Fibroblast of mammary gland (primary cell): ENCODE measurements around the gene FHAD1.

Experiments used
- DNase-seq: peaks from one replicate; pipeline ENCODE4 v3.0.0-alpha.2; 2010; ENCODE audit warnings: low read depth
- H3K4me3 ChIP-seq: 2 replicates; pipeline ENCODE4 v1.5.1; 2011; ENCODE audit warnings: low read depth, mild to moderate bottlenecking, low read length, moderate library complexity; ENCODE audit not compliant: control insufficient read depth
- TF ChIP-seq, protein P1 (sequence below): conservative IDR thresholded peaks from 2 replicates; pipeline ENCODE4 v1.5.1; 2011; ENCODE audit warnings: low read depth, low read length, inconsistent platforms; ENCODE audit not compliant: control insufficient read depth, insufficient read depth

Gene FHAD1

DNA sequence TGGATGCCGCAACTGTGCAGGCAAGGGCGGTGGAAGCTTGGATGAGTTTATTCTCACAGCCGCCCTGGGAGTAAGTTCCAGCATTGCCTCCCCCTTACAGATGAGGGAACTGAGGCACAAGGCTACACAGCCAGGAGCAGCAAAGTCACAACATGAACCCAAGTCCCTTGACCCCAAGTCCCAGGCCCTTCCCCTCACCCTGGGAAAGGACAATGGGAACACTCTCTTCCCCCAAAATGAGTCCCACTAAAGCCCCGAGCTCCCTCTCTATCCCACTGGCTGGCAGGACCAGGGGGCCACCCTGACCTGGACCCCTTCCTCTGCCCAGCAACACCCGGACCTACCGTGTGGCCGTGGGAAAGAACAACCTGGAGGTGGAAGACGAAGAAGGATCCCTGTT is 195.1 kb downstream of the FHAD1 start:
- no peak for DNase-seq
- TF ChIP-seq, protein P1, sequence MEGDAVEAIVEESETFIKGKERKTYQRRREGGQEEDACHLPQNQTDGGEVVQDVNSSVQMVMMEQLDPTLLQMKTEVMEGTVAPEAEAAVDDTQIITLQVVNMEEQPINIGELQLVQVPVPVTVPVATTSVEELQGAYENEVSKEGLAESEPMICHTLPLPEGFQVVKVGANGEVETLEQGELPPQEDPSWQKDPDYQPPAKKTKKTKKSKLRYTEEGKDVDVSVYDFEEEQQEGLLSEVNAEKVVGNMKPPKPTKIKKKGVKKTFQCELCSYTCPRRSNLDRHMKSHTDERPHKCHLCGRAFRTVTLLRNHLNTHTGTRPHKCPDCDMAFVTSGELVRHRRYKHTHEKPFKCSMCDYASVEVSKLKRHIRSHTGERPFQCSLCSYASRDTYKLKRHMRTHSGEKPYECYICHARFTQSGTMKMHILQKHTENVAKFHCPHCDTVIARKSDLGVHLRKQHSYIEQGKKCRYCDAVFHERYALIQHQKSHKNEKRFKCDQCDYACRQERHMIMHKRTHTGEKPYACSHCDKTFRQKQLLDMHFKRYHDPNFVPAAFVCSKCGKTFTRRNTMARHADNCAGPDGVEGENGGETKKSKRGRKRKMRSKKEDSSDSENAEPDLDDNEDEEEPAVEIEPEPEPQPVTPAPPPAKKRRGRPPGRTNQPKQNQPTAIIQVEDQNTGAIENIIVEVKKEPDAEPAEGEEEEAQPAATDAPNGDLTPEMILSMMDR = no peak
- no peak overlapping the region for H3K4me3 ChIP-seq

- TF ChIP-seq, protein P1 = no peak
- no peak overlapping the region for H3K4me3 ChIP-seq
- no peak for DNase-seq
Observed at GRCh38 chr1:15442759-15443158, 195.7 kb downstream of the FHAD1 start.

GRCh38 chr1:15443281-15443680 is 196.3 kb downstream of the FHAD1 start:
- TF ChIP-seq, protein P1 = no peak
- no peak overlapping the region for H3K4me3 ChIP-seq
- DNase-seq = no peak

GRCh38 chr1:15444468-15445389 is 197.7 kb downstream of the FHAD1 start:
- no peak for DNase-seq
- TF ChIP-seq, protein P1 = no peak
- H3K4me3 ChIP-seq = no peak overlapping the region

GRCh38 chr1:15445390-15446122 is 198.5 kb downstream of the FHAD1 start:
- TF ChIP-seq, protein P1 = no peak
- no peak overlapping the region for H3K4me3 ChIP-seq

GRCh38 chr1:15446212-15446611 is 199.2 kb downstream of the FHAD1 start:
- no peak for DNase-seq
- TF ChIP-seq, protein P1 = no peak
- H3K4me3 ChIP-seq = no peak overlapping the region

More at GRCh38 chr1:15445390-15446122, 198.5 kb downstream of the FHAD1 start:
- no peak for DNase-seq
